Fibroblast of peridontal ligament (primary cell): Measurements from ENCODE around the gene ARID4B.
"Not testable (repeated sequence)": the region's sequence is repeated elsewhere in the genome, so short reads cannot be mapped to it uniquely, and the experiment has no call there.

Source experiments
- DNase-seq: peaks from one replicate; pipeline ENCODE4 v3.0.0-alpha.2; 2010; ENCODE audit errors: extremely low read depth

The ARID4B gene

DNA sequence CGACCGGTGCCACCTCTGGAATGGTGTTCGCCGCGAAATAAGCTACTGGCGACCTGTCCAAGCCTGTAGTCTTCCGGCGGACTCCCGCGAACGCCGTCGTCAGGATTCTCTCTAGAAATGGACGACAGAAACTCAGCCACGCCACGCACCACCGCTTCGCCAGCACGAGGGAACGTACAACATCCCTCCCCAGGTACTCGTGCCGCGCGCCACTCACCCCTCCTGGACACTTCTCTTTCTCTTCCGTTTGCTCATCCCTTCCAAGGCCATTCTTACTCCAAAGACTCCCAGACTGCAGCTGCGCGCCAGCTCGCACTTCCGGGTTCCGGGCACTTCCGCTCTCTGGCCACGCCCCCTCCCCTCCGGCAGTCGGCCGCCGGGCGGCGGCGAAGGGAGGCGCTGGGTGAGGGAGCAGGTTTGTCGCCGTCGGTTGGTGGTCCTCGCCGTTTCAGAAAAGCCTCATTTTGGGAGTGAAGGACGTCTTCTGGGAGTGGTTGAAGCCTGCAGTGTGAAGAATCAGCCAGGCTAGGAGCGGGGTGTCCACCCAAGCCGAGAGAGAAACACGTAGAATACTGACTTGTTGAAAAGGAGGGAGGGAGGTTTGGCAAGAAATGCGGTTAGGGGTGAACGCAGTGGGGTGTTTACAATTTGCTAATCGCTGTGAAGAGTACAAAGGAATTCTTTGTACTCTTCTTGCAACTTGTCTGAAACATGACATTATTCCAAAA lies 166.9 kb downstream of the ARID4B start, which contains the start of gene RBM34:
Gene RBM34 (minus strand): TSS at position 294 of the 728 bp plus-strand sequence. CDS start 24 bp downstream, at position 270.
- DNase-seq, result peak; percentile 85

DNA sequence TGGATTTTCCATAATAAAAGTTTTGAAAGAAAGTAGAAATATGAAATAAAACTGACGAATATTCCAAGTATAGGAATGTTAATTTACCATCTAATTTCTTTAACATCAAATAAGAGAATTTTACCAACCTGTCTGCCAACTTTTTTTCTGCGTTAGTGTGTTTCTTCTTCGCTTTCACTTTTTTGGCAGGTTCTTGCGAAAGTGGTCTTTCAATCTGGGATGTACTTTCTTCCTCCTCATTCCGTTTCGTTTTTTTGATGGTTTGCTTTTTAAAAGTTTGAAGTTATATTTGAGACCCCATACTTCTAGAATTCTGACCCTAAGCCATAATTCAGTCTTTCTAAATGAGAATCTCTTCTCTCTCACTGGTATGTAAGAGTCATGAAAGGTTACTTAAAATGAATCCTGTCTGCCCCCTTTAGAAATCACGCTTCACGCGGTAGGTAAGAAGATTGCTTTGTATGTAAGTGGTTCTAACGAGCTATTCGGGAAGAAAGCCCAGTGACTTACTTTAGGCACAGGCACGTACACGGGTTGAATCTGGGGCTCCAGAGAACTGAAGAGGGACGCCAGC lies 167.5 kb downstream of the ARID4B start:
- DNase-seq, result peak; percentile 76

DNA sequence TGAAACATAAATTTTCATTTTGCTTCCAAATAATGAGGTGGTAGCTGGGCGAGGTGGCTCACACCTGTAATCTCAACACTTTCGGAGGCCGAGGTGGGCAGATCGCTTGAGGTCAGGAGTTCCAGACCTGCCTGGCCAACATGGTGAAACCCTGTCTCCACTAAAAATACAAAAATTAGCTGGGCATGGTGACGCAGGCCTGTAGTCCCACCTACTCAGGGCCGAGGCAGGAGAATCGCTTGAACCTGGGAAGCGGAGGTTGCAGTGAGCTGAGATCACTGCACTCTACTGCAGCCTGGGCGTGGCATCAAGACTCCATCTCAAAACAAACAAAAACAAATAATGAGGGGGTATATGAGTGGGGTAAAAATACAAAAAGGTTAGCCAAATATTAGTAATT lies 168.0 kb downstream of the ARID4B start:
- not testable (repeated sequence) for DNase-seq

DNA sequence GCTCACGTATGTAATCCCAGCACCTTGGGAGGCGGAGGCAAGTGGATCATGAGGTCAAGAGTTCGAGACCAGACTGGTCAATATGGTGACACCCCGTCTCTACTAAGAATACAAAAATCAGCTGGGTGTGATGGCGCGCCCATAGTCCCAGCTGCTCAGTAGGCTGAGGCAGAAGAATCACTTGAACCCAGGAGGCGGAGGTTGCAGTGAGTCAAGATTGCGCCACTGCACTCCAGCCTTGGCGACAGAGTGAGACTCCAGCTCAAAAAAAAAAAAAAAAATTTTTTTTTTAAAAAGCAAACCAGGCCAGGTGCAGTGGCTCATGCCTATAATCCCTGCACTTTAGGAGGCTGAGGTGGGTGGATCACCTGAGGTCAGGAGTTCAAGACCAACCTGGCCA lies 168.7 kb downstream of the ARID4B start:
- not testable (repeated sequence) for DNase-seq

DNA sequence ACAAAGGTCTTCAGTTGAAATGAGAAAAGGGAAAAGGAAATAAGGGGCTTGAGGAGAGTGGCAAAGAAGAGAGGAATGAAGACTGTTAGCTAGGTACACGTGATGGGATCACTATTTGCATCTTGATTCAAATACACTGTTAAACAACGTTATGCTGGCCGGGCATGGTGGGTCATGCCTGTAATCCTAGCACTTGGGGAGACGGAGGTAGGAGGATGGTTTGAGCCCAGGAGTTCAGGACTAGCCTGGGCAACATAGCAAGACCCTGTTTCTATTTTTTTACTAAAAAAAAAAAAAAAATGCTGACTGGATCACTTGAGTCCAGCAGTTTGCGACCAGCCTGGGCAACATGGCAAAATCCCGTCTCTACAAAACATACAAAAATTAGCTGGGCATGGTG lies 169.3 kb downstream of the ARID4B start:
- DNase-seq, result no peak

DNA sequence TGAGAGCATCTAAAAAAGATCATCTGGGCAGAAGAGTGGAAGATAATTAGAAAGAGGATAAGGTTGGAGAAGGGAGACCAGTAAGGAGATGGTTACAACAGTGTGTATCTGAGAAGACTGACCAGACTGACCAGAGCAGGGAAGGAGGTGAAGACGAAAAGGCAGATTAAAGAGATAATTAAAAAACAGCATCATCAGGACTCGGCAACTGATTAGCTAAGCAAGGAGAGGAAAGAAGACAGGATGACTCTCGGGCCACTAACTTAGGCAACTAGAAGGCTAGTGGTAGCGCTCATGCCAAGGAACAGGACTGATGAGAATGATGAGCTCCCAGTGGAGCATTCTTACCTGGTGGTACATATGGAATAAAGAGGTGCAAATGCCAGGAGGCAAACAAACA lies 170.8 kb downstream of the ARID4B start:
- no peak for DNase-seq

GRCh38 chr1:235156740-235157139 lies 171.2 kb downstream of the ARID4B start:
- DNase-seq, result no peak

DNA sequence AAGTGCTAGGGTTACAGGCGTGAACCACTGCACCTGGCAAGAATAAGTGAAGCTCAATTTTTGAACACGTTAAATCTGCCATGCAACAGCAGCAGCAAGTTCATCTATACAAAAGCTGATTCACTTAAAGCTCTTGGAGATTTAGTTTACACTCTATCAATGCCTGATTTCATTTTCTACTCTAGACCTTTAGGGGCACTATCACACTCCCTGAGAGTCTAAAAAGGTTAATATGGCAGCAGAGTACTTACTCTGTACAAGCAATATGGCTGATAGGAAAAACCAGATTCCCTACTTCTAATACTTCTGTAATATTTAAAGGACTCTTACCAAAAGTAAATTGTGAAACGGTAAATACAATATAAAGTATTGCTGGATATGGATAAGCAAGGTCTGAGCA lies 171.7 kb downstream of the ARID4B start:
- no peak for DNase-seq

- no peak for DNase-seq
Measured at GRCh38 chr1:235152235-235152634, 175.7 kb downstream of the ARID4B start.

- DNase-seq, result no peak
Measured at GRCh38 chr1:235151033-235151432, 176.9 kb downstream of the ARID4B start.

DNA sequence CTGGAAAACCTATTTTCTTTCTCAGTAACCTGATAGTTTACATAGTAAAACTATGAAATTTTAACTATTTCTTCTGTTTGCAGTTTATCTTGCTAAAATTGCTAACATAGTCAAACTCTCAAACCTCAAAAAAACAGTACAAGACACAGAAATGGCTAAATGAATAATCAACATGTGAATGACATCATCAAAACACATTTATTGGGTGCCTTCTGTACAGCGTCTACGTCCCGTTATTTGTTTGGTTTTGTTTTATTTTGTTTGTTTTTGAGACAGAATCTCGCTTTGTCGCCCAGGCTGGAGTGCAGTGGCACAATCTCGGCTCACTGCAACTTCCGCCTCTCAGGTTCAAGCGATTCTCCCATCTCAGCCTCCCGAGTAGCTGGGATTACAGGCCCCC lies 178.2 kb downstream of the ARID4B start:
- no peak for DNase-seq

GRCh38 chr1:235147269-235147668 lies 180.7 kb downstream of the ARID4B start:
- DNase-seq, result no peak

- DNase-seq, result no peak
Measured at GRCh38 chr1:235145639-235146038, 182.3 kb downstream of the ARID4B start.

- no peak for DNase-seq
Measured at GRCh38 chr1:235142991-235143390, 185.0 kb downstream of the ARID4B start.

DNA sequence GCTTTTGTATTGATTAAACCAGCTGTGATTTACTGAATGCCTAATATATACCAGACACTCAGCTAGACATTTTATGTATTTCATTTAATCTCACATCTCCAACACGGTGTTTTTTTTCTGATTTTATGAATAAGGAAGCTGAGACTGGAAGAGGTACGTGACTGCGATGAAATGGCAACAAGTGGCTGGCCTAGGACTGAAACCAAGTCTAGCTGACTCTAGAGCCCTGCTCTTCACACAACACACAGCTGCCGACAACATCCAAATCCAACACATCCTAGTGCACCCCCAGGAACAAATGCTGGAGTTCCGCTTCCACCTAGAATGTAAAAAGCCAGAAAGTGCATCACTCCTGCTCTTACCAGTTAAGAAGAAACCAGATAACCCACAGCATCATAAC lies 188.7 kb downstream of the ARID4B start:
- DNase-seq, result no peak

- no peak for DNase-seq
Measured at GRCh38 chr1:235138821-235139220, 189.2 kb downstream of the ARID4B start.

DNA sequence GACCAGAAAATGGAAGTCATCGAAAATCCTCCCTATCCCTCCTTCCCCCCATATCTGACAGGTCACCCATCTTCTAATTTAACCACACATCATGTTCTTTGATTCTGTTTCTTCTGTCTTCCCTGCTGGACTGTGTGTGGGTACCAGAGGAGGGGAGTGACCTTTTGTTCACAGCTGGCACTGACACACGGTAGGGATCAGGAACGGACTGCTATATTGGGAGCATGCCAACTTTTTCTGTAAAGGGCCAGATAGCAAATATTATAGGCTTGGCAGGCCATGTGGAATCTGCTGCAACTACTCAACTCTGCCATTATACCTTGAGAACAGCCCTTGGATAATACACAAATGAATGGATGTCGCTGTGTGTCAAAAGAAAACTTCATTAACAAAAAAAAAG lies 191.9 kb downstream of the ARID4B start:
- no peak for DNase-seq

DNA sequence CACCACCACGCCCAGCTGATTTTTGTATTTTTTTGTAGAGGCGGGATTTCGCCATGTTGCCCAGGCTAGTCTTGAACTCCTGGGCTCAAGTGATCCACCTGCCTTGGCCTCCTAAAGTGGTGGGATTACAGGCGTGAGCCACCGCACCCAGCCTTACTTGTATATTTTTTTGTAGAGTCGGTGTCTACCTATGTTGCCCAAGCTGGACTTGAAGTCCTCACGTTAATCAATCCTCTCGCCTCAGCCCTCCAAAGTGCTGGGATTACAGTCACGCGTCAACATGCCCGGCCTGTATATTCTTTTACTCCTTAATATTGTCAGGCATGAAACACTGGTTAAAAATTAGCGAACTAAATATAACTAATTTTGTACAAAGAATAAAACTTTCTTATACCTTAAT lies 193.8 kb downstream of the ARID4B start:
- DNase-seq, result no peak

DNA sequence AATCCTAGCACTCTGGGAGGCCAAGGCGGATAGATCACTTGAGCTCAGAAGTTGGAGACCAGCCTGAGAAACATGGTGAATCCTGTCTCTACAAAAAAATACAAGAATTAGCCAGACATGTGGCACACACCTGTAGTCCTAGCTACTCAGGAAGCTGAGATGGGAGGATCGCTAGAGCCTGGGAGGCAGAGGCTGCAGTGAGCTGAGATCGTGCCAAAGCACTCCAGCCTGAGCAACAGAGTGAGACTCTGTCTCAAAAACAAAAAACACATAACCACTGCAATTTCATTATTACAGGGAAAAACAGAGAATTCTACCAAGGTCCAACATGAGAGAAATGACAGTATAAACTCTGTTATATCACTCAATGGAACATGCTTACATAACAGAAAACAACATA lies 194.9 kb downstream of the ARID4B start:
- no peak for DNase-seq

DNA sequence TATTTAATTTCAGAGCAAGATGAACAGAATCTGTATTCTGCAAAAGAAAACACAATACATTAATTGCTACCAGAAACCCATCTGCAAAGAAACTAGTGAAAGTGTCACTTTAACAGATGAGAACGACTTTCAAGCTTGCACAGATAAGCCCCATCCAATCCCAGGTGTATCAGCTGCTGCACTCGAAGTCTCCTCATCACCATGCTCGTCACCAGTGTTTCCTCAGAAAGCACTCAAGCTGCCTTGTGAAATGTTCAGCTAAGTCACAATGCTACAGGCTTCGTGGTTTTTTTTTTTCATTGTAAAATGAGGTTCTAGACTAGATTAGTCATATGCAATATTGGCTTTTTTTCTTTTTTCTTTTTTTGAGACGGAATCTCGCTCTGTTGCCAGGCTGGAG lies 196.0 kb downstream of the ARID4B start:
- no peak for DNase-seq

GRCh38 chr1:235130766-235131270 lies 197.2 kb downstream of the ARID4B start:
- no peak for DNase-seq

DNA sequence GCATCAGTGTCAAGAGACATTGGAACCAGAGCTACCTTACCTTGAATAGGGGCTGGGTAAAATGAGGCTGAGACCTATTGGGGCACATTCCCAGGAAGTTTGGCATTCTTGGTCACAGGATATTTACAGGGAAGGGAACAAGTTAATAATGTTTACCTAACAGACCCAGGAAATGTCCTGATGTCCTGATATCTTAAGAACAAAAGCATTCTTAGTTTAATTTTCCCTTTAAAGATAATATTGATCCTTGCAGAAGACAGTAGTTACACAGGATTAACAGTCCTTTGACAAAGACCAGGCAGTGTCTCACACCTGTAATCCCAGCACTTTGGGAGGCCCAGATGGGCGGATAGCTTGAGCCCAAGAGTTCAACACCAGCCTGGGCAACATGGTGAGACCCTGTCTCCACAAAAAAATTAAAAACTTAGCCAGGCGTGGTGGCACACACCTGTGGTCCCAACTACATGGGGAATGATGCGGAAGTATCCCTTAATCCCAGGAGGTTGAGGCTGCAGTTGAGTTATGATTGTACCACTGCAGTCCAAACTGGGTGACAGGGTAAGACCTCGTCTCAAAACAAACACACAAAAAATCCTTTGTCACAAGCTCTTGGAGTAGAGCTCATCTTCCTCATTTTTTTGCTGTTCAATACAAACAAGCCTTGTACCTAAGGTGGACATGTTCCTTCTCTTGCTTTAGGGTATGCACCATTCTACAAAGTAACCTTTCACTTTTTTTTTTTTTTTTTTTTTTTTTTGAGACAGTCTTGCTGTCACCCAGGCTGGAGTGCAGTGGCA lies 198.0 kb downstream of the ARID4B start:
- no peak for DNase-seq
